ENCODE results near the gene KLF16.
"Not testable (repeated sequence)": the region's sequence is repeated elsewhere in the genome, so short reads cannot be mapped to it uniquely, and the experiment has no call there.

The KLF16 gene

DNA sequence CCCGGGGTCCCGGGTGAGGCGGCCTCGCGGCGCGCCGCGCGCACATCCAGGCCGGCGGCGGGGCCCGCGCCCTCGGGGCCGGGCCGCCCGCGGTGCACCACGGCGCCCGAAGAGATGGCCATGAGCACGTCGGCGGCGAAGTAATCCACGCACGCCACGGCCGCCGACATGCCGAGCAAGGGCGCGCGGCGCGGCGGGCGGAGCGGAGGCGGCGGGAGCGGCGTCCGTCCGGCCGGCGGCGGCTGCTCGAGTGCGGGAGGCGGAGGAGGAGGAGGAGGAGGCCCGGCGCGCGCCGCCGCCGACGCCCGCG is at the start of gene KLF16:
TSS of gene KLF16 (minus strand) at position 252 of the 310 bp plus-strand sequence. CDS start at position 170, 82 bp downstream.
- in situ Hi-C loops (cut with MboI; ENCODE audit: low sequenced_read_pairs) = no loop called here

DNA sequence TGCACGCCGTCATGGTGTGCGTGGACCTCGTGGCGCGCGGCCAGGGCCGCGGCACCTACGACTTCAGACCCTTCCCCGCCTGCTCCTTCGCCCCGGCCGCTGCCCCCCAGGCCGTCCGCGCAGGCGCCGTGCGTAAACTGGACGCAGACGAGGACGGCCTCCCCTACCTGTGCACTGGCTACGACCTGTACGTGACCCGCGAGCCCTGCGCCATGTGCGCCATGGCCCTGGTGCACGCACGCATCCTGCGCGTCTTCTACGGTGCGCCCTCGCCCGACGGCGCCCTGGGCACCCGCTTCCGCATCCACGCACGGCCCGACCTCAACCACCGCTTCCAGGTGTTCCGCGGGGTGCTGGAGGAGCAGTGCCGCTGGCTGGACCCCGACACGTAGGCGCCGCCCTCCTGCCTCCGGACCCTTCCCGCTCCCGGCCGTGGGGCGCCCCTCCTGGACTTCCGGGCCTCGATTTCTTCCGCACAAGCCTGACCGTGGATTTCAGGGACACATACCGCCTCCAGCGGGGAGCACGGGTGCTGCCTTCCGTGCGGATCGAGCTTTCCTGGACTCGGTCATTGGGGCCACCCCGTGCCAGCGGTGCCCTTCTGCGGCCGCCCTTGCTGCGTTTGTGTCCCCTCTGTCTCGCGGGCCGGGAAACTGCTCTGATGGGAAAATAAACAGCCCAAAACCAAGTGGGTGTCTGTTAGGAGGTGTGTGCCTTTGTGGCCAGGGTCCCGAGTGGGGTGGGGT is 49.6 kb upstream of the KLF16 start:
- in situ Hi-C loops (cut with MboI; ENCODE audit: low sequenced_read_pairs) = no loop called here

DNA sequence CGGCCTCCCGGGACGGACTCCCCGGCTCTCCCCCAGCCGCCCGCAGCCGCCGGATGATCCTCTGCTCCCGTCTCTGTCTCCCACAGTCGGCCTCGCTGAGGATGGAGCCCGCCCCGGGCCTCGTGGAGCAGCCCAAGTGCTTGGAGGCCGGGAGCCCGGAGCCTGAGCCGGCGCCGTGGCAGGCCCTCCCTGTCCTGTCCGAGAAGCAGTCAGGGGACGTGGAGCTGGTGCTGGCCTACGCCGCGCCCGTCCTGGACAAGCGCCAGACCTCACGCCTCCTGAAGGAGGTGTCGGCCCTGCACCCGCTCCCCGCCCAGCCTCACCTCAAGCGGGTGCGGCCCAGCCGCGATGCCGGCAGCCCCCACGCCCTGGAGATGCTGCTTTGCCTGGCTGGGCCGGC is 48.6 kb upstream of the KLF16 start:
- in situ Hi-C loops (cut with MboI; ENCODE audit: low sequenced_read_pairs) = no loop called here

DNA sequence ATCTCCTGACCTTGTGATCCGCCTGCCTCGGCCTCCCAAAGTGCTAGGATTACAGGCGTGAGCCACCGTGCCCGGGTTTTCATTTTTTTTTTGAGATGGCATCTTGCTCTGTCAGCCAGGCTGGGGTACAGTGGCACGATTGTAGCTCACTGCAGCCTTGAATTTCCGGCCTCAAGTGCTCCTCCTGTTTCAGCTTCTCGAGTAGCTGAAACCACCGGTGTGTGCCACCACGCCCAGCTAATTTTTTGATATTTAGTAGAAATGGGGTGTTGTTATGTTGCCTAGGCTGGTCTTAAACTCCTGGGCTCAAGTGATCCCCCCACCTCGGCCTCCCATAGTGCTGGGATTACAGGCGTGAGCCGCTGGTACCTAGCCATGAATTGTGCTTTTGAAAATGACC is 47.7 kb upstream of the KLF16 start:
- in situ Hi-C loops (cut with MboI; ENCODE audit: low sequenced_read_pairs) = no loop called here

DNA sequence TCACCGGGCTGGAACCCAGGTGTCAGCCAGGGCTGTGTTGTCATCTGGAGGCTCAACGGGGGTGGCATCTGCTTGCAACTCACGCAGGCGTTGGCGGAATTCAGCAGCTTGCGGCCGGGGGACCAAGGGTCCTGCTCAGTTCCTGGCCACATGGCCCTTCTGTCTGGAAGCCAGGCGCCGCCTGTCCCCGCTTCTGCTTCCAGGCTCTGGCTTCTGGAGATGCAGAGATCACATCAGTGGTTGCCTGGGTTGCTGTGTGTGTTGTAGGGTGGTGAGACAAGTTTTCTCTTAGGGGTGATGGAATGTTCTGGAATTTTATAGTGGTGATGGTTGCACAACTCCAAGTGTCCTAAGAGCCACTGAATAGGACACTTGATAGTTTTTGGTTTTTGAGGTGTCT is 46.8 kb upstream of the KLF16 start:
- in situ Hi-C loops (cut with MboI; ENCODE audit: low sequenced_read_pairs) = no loop called here

DNA sequence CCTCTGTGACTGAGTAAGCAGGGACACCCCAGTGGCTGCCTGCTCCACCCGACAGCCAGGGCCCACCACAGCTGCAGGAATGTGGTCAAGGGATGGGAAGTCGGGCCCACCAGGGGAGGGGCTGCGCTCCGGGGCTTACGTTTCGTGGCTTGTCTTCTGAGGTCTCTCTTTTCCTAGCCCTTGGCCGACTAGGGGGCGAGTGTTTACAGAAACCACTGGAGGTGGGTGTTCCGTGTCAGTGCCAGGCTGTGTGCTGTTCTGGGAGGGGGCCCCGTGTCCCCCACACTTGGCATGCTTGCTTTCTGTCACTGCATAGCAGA is 46.3 kb upstream of the KLF16 start:
- in situ Hi-C loops (cut with MboI; ENCODE audit: low sequenced_read_pairs) = no loop called here

DNA sequence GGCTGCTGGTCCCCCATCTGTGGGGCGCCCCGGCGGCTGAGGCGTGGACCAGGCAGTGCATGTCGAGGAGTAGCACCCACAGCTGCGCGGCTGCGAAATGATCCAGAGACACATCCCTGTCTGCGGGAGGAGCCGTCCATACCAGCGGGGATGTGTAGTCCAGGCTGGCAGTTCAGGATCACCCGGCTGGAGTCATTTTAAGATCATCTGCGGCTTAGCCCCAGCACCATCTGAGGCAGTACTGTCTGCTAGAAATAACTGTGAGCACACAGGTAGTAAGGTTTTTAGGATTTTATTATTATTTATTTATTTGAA is 44.9 kb upstream of the KLF16 start:
- in situ Hi-C loops (cut with MboI; ENCODE audit: low sequenced_read_pairs) = no loop called here

DNA sequence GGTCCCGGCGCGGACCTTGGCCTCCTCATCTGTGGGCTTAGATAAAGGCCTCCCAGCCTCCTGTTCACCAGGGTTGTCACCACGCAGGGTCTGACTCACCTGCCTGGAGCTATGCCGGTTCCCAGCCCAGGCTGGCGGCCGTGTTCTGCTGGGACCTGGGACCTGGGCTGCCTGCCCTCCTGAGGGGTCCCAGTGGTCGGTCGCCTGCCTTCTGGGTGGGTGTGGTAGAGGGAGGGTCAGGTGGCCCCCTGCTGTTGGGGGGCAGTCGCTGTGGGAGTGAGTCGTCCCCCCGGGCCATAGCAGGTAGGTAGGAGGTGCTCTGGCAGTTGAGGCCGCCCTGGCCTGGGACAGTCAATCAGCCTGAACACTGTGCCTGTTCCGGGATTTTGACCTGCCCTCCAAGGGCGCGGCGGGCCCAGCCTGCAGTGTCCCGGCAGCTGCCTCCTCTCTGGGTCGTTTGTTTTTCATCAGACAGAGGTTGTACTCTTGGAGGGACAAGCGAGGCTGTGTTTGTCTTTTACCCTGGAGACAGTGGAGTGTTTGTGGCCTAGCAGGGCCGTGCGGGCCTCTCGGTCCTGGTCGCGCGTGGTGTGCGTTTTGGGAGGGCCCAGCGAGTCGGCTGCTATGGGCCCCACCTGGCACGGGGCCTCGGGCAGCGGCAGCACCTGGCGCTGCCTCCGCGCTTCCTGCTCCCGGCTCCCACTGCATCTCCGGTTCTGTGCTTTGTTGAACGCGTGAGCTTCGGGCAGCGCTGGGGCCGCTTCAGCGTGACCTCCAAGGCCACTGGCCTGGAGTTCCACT is 44.4 kb upstream of the KLF16 start:
- in situ Hi-C loops (cut with MboI; ENCODE audit: low sequenced_read_pairs) = no loop called here

DNA sequence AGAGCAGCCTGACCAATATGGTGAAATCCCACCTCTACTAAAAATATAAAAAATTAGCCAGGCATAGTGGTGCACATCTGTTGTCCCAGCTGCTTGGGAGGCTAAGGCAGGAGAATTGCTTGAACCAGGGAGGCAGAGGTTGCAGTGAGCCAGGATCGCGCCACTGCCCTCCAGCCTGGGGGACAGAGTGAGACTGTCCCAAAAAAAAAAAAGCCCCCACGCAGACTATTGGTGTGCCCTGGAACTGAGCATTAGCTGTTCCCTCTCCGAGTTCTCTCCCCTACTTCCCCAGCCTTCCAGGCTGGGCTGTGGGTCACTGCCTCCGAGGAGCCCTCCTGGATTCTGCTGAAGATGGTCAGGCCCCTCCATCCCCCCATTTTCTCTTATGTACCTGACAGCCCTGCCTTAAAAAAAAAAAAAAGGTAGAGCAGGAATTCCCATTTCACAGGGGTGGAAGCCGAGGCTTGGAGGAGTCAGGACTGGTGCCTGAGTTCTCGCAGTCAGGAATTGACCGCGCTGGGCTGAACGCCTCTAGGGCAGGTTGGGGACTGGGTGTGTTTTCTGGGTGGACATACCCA is 43.7 kb upstream of the KLF16 start:
- in situ Hi-C loops (cut with MboI; ENCODE audit: low sequenced_read_pairs) = no loop called here

DNA sequence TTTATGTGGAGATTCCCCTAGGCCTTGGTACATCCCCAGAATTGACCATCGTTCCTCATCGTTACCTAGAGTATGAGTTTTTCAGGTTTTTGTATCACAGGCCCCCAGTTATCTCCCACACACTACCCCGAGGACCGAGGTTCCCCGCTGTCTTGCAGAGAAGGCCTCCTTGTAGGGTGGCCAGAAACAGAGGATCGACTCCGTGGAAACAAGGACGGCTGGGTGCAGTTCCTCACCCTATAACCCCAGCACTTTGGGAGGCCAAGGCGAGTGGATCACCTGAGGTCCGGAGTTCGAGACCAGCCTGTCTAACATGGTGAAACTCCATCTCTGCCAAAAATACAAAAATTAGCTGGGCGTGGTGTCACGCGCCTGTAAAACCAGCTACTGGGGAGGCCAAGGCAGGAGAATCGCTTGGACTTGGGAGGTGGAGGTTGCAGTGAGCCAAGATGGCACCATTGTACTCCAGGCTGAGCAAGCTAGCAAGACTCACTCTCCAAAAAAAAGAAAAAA is 42.5 kb upstream of the KLF16 start:
- in situ Hi-C loops (cut with MboI; ENCODE audit: low sequenced_read_pairs) = no loop called here

DNA sequence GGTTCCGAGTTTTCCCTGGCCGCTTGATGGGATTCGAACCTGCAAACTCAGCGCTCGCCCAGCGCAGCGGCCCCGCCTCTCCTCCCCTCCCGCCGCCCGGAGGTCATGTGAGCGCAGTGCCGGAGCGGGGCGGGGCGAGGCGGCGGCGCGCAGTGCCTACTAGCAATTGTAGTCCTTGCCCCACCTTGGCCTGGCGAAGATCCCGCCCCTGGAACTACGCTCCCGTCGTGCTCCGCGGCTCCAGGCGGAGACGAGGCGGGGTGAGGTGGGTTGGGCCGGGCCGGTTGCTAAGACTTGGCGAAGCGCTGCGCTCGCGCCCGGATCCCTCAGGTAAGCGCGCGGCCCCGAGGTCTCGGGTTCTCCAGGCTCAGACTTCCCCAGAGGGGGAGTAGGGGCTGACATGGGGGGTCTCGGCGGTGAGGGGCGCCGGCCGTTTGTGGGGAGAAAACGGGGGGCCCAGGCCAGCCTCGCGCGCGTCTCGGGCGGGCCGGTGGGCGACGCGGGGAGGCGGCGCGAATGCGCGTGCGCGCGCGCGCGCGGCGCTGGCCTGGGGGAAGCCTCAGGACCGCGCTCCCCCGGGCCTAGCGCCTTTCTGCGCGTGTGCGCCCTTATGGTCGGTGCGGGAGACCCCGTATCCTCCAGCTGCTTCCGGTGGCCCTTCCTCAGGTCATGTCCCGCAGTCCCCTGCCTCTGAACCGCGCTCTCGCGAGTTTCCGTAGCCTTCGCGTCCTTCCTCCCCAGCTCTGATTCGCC is 41.9 kb upstream of the KLF16 start, which contains the start of the genes ADAT3 and SCAMP4:
TSS of gene ADAT3 (plus strand) at position 290 of the 753 bp plus-strand sequence. CDS start 6,649 bp downstream, outside the sequence.
TSS of gene SCAMP4 (plus strand) at position 290 of the 753 bp plus-strand sequence. CDS start 9,621 bp downstream, outside the sequence.
- in situ Hi-C loops (cut with MboI; ENCODE audit: low sequenced_read_pairs) = no loop called here

DNA sequence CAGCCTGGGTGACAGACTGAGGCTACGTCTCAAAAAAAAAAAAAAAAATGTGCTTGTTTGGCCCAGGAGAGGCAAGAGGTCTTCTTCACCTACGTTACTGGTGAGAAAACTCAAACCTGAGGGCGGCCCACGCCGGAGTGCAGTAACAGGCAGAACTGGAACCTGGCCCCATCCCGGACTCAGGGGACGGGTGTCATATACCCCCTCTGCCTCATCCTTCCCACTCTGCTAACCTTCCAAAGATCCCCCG is 41.4 kb upstream of the KLF16 start:
- in situ Hi-C loops (cut with MboI; ENCODE audit: low sequenced_read_pairs) = no loop called here

DNA sequence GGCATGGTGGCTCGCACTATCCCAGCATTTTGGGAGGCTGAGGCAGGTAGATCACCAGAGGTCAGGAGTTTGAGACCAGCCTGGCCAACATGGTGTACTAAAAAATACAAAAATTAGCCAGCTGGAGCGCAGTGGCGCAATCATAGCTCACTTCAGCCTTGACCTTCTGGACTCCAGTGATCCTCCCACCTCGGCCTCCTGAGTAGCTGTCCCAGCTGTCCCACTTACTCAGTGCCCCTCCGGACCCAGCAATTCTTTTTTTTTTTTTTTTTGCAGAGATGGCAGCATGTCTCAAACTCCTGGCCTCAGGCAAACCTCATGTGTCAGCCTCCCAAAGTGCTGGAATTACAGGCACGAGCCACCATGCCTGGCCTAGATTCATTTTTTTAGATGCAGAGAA is 39.5 kb upstream of the KLF16 start:
- in situ Hi-C loops (cut with MboI; ENCODE audit: low sequenced_read_pairs) = no loop called here

DNA sequence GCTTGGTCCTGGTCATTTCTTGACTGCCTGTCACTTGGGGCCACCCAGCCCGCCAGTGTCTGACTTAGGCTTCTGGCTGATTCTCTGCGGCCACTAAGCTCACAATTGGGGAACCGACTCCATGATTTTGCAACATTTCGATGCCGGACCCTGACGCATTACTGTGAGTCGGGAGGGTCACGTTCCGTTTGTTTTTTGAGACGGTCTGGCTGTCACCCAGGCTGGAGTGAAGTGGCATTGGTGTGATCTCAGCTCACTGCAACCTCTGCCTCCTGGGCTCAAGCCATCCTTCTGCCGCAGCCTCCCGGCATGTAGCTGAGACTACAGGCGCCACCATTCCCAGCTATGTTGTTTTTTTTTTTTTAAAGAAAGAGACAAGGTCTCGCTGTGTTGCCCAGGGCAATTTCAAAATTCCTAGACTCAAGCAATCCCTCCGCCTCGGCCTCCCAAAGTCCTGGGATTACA is 38.6 kb upstream of the KLF16 start:
- in situ Hi-C loops (cut with MboI; ENCODE audit: low sequenced_read_pairs) = no loop called here

DNA sequence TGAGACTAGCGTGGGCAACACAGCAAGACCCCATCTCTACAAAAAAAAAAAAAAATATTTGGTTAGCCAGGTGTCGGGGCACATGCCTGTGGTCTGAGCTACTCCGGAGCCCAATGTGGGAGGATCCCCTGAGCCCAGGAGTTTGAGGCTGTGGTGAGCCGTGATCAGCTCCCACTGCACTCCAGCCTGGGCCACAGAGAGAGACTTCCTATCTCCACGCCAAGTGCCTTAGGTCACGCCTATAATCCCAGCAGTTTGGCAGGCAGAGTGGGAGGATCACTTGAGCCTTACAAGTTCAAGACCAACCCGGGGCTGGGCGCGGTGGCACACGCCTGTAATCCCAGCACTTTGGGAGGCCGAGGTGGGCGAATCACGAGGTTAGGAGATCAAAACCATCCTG is 33.1 kb upstream of the KLF16 start:
- in situ Hi-C loops (cut with MboI; ENCODE audit: low sequenced_read_pairs) = no loop called here

DNA sequence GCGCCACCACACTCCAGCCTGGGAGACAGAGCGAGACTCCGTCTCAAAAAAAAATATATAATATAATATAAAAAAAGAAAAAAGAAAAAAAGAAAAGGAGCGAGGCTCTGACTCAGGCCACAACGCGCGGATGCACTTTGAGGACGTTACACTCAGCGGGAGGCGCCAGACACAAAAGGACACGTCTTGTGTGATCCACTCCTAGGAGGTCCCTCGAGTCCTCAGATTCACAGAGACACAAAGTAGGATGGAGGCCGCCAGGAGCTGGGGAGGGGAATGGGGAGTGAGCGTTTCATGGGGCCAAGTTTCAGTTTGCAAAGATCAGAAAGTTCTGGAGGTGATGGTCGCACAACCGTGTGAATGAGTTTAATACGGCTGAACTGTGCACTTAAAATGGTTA is 30.4 kb upstream of the KLF16 start:
- in situ Hi-C loops (cut with MboI; ENCODE audit: low sequenced_read_pairs) = no loop called here

DNA sequence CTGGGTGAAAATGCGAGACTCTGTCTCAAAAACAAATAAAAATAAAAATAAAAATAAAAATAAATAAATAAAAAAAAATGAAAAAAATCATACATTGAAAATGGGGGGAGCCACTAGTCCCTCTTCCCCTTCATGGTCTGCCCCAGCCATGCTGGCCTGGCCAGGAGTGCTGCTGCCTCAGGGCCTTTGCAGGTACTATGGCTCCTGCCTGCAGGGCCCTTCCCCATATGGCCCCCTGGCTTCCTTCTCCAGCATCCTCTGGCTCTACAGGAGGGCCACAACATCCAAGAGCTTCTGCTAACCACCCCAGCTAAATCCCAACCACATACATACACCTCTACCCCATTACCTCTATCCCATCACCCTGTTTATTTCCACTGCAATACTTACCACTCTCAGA is 26.5 kb upstream of the KLF16 start:
- in situ Hi-C loops (cut with MboI; ENCODE audit: low sequenced_read_pairs) = no loop called here

DNA sequence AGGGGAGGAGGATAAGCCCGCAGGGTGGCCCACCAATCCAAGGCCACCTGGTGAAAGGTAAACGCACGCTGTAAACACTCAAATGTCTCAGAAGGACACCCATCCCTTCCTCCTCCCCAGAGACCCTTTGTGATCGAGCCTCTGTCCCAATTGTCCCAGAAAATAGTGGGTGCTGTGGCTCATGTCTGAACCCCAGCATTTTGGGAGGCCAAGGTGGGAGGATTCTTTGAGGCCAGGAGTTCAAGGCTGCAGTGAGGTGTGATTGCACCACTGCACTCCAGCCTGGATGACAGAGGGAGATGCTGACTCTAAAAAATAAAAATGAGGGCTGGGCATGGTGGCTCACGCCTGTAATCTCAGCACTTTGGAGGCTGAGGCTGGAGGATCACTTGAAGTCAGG is 25.0 kb upstream of the KLF16 start:
- in situ Hi-C loops (cut with MboI; ENCODE audit: low sequenced_read_pairs) = no loop called here

DNA sequence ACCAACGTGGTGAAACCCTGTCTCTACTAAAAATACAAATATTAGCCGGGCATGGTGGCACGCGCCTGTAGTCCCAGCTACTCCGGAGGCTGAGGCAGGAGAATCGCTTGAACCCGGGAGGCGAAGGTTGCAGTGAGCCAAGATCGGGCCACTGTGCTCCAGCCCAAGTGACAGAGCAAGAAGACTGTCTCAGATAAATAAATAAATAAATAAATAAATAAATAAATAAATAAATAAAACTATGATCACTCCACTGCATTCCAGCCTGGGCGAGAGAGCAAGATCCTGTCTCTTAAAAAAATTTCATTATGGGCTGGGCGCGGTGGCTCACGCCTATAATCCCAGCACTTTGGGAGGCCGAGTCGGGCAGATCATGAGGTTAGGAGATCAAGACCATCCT is 23.0 kb upstream of the KLF16 start:
- in situ Hi-C loops (cut with MboI; ENCODE audit: low sequenced_read_pairs) = not testable (repeated sequence)

DNA sequence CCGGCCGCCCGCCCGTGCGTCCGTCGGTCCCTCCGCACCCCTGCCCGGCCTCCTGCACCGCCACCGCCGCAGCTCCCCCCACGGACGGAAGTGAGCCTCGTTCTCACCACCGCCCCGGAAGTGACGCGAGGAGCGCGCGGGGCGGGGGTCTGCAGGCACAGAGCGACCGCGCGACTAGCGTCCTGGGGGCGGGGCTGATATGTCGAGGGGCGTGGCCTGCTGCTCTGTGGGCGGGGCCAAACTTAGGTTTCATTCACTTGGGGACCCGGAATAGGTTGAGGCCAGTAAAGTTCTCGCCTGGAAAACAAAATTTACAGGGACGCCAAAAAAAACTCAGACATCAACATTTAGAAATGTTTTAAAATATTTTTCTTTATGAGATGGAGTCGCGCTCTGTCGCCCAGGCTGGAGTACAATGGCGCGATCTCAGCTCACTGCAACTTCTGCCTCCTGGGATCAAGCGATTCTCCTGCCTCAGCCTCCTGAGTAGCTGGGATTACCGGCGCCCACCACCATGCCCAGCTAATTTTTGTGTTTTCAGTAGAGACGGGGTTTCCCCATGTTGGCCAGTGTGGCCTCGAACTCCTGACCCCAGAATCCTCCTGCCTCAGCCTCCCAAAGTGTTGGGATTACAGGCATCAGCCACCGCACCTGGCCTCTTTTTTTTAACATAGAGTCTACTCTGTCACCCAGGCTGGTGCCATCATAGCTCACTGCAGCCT is 22.2 kb upstream of the KLF16 start, which contains the start of gene ABHD17A:
TSS of gene ABHD17A (minus strand) at position 99 of the 722 bp plus-strand sequence. CDS start 3,930 bp downstream, outside the sequence.
- in situ Hi-C loops (cut with MboI; ENCODE audit: low sequenced_read_pairs) = not testable (repeated sequence)
